ENCODE results near the gene ZNF575.
"Not testable (repeated sequence)": the region's sequence is repeated elsewhere in the genome, so short reads cannot be mapped to it uniquely, and the experiment has no call there.

ZNF575 gene

GRCh38 chr19:43544077-43544476 lies 11.1 kb downstream of the ZNF575 start:
- no peak for DNase-seq (ENCODE audit: low read depth in 2 of 2)

- no peak for DNase-seq (ENCODE audit: low read depth in 2 of 2)
Observed at GRCh38 chr19:43545276-43545675, 12.3 kb downstream of the ZNF575 start.

- DNase-seq (ENCODE audit: low read depth in 2 of 2), result no peak
Observed at GRCh38 chr19:43545981-43546380, 13.0 kb downstream of the ZNF575 start.

GRCh38 chr19:43546581-43546980 lies 13.6 kb downstream of the ZNF575 start:
- DNase-seq (ENCODE audit: low read depth in 2 of 2), result no peak

GRCh38 chr19:43547926-43548325 lies 14.9 kb downstream of the ZNF575 start:
- DNase-seq (ENCODE audit: low read depth in 2 of 2), result not testable (repeated sequence)

- DNase-seq (ENCODE audit: low read depth in 2 of 2), result no peak
Observed at GRCh38 chr19:43548706-43549105, 15.7 kb downstream of the ZNF575 start.

- DNase-seq (ENCODE audit: low read depth in 2 of 2), result no peak
Observed at GRCh38 chr19:43551399-43552197, 18.6 kb downstream of the ZNF575 start.

- DNase-seq (ENCODE audit: low read depth in 2 of 2), result no peak
Observed at GRCh38 chr19:43552198-43552450, 19.1 kb downstream of the ZNF575 start.

GRCh38 chr19:43552616-43553015 lies 19.6 kb downstream of the ZNF575 start:
- DNase-seq (ENCODE audit: low read depth in 2 of 2), result no peak

GRCh38 chr19:43553656-43554055 lies 20.7 kb downstream of the ZNF575 start:
- DNase-seq (ENCODE audit: low read depth in 2 of 2), result no peak

GRCh38 chr19:43554317-43554895 lies 21.4 kb downstream of the ZNF575 start:
- no peak for DNase-seq (ENCODE audit: low read depth in 2 of 2)

- DNase-seq (ENCODE audit: low read depth in 2 of 2), result peak; percentile 72 to 77
Observed at GRCh38 chr19:43555185-43555770, 22.3 kb downstream of the ZNF575 start.

GRCh38 chr19:43560687-43561086 lies 27.7 kb downstream of the ZNF575 start:
- DNase-seq (ENCODE audit: low read depth in 2 of 2), result no peak

- no peak for DNase-seq (ENCODE audit: low read depth in 2 of 2)
Observed at GRCh38 chr19:43561139-43561970, 28.4 kb downstream of the ZNF575 start.

- no peak for DNase-seq (ENCODE audit: low read depth in 2 of 2)
Observed at GRCh38 chr19:43562226-43562697, 29.3 kb downstream of the ZNF575 start.

- peak; percentile 34 to 53 for DNase-seq (ENCODE audit: low read depth in 2 of 2)
Observed at GRCh38 chr19:43562698-43563241, 29.8 kb downstream of the ZNF575 start.

GRCh38 chr19:43563816-43564457 lies 30.9 kb downstream of the ZNF575 start:
- DNase-seq (ENCODE audit: low read depth in 2 of 2), result no peak

GRCh38 chr19:43564800-43565199 lies 31.8 kb downstream of the ZNF575 start:
- no peak for DNase-seq (ENCODE audit: low read depth in 2 of 2)

- DNase-seq (ENCODE audit: low read depth in 2 of 2), result no peak
Observed at GRCh38 chr19:43569657-43570056, 36.7 kb downstream of the ZNF575 start.

GRCh38 chr19:43570174-43570791 lies 37.3 kb downstream of the ZNF575 start:
- no peak for DNase-seq (ENCODE audit: low read depth in 2 of 2)

- DNase-seq (ENCODE audit: low read depth in 2 of 2), result no peak
Observed at GRCh38 chr19:43572171-43572588, 39.2 kb downstream of the ZNF575 start.
